NCI-H1436 treated with DMSO at 0.1 percent for 48 hours (cell line): Measurements from ENCODE around the gene FBXL13.
"Not testable (repeated sequence)": the region's sequence is repeated elsewhere in the genome, so short reads cannot be mapped to it uniquely, and the experiment has no call there.

Source experiments
- DNase-seq: peaks from one replicate; lab custom pipeline; 2025; lab: John Stamatoyannopoulos, UW

The FBXL13 gene

DNA sequence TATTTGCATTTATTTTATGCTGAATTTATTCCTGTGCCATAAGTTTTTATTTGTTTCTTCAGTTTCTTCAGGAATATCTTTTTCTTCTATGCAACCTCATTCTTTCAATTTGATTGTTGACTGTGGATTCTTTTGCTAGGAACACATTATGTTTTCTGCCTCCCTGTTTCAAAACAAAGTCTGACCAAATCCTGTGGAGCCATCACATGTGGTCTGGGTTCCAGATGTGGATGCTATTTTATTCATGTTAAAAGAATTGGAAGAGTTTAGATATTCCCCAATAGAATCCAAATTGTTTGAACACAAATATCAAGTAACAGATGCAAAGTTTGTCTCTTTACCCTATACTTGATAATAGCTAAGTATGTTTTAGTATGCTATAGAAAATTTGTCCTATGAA, 218.6 kb downstream of the FBXL13 start:
- DNase-seq, result no peak

DNA sequence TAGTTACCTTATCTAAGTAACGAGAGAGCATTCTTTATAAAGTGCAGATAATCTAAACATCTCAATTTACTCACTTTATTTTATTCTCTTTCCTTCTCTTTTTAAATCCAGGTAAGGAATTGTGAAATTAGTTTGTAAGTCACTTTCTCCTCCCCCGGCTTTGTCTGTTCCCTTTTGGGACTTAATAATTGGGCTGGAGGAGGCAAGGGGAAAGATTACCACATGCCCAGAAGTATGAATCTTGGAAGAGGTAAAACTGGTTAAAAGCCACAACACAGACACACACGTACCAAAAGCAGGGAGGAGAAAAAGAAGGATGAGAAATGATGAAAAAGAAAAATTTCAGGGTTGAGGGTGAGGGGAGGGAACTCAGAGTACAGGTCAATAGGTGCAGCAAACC, 225.1 kb downstream of the FBXL13 start:
- no peak for DNase-seq

GRCh38 chr7:102849079-102849478, 225.5 kb downstream of the FBXL13 start:
- no peak for DNase-seq

GRCh38 chr7:102845346-102845745, 229.2 kb downstream of the FBXL13 start:
- DNase-seq, result no peak

- DNase-seq, result no peak
These were observed 230.7 kb downstream of the FBXL13 start for GRCh38 chr7:102843850-102844249.

- DNase-seq, result no peak
These were observed 232.3 kb downstream of the FBXL13 start for GRCh38 chr7:102842284-102842683.

DNA sequence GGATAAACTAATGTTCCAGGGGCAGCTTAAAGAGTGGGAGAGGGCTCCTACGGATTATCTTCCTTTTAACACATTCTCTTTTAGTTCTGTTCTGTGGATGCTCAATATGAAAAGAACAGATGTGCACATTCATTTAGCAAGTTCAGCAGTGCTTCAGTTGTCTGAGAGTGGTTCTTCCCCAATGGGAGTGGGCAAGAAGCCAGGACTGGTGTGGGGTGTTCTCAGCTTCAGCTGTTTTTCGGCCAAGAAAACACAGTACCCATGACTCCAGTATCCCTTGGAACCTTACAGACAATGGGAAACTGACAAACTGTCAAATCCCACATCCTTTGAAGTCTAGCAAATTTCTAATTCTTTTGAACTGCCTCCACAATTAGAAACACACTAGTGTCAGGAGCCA, 233.3 kb downstream of the FBXL13 start:
- no peak for DNase-seq

GRCh38 chr7:102840404-102840803, 234.2 kb downstream of the FBXL13 start:
- no peak for DNase-seq

DNA sequence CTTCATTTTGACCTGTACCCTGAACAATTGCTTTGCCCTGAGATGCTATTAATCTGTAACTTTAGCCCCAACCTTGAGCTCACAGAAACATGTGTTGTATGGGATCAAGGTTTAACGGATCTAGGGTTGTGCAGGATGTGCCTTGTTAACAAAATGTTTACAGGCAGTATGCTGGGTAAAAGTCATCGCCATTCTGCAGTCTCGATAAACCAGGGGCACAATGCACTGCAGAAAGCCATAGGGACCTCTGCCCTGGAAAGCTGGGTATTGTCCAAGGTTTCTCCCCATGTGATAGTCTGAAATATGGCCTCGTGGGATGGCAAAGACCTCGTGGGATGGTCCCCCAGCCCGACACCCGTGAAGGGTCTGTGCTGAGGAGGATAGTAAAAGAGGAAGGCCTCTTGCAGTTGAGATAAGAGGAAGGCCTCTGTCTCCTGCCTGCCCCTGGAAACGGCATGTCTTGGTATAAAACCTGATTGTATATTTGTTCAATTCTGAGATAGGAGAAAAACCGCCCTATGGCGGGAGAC, 236.0 kb downstream of the FBXL13 start:
- DNase-seq, result not testable (repeated sequence)

DNA sequence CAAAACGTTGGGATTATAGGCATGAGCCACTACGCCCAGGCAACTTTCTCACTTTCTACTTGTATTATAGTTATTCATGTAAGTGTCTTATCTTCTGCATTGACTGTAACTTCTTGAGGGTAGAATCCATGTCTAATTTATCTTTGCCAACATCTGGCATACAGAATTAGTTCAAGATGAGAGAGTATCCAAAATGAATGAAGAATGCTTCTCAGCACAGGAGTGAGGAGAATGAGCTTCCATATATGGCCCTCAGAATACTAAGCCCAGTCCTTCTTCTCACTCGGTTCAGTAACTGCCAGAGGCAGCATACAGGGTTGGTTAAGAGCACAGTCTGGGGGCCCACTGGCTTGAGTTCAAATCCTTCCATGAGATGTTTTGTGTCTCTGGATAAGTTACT, 236.8 kb downstream of the FBXL13 start:
- DNase-seq, result no peak

DNA sequence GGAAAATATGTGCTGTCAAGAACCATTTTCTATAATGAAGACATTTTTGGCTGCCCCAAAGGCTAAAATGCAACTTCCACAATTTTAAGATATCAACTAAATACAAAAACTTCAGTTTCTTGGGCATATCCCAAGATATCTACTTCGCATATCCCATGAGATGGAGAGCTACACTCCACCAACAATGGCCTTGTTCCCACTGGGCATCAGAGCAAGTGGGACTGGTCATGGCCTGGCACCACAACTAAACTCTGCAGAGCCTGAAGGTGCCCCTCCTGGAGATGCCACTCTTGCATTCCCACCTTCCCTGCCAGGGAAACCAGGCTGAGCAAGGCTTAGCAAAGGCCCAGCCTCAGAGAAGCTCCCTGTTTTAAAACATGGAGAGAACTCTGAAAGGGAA, 237.6 kb downstream of the FBXL13 start:
- DNase-seq, result no peak

DNA sequence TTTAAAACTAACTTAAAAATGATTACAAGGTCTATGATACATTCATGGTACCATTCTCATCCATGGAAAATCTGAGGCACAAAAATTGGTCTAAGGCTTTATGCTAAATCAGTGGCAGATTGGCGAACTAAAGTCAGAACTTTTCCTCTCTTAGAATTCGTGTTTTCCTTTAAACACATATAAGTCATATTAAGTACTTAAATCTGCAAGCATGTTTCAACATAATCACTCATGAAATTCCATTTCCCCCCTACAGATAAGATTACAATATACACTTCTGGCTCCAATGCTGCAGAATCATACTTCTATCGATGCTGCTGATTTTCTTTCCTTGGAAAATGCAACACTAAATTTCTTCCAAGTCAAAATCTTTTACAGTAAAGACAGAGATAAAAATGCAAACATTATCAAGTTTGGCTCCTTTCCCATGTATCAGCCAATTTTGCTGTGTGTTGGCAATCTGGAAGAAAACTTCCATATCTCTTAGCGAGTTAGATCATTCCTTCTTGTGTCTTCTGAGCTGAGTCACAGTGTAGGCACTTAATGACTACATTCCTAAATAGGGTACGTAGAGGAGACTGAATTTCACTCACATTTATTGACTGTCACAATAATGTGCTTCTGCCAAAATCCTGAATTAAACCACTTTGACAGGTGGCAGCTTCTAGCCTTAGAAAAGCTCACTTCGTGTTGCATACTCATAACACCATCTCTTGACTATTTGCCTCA, 238.2 kb downstream of the FBXL13 start:
- no peak for DNase-seq

DNA sequence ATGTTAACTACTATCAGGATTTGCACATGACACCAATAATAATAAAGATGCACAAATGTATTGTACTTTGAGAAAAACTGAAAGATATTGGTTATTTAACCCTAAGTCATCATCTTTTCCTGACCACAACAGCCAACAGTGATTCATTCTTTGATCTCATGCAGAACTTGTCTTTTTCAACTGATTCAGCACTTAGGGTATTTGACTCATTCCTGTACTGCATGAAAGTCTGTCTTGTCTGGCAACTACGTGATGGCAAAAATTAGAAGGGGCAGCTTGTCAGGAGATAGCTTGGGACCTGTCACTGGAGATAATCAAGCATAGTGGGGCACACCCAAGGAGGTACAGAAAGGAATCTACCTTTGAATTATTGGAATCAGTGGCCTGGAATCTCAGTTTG, 239.6 kb downstream of the FBXL13 start:
- DNase-seq, result no peak

- DNase-seq, result no peak
These were observed 240.1 kb downstream of the FBXL13 start for GRCh38 chr7:102834466-102834865.

DNA sequence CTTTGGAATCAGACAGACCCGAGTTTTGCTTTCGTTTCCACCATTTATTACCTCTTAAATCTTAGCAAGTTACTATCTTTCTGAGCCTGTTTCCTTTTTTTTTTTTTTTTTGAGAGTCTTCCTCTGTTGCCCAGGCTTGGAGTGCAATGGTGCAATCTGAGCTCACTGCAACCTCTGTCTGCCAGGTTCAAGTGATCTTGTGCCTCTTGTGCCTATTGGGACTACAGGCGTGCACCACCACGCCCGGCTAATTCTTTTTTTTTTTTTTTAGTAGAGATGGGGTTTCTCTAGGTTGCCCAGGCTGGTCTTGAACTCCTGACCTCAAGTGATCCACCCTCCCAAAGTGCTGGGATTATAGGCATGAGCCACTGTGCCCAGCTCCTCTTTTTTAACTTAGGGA, 241.3 kb downstream of the FBXL13 start:
- DNase-seq, result no peak

- DNase-seq, result no peak
These were observed 241.9 kb downstream of the FBXL13 start for GRCh38 chr7:102832674-102833073.

- DNase-seq, result no peak
These were observed 244.4 kb downstream of the FBXL13 start for GRCh38 chr7:102830197-102830596.

DNA sequence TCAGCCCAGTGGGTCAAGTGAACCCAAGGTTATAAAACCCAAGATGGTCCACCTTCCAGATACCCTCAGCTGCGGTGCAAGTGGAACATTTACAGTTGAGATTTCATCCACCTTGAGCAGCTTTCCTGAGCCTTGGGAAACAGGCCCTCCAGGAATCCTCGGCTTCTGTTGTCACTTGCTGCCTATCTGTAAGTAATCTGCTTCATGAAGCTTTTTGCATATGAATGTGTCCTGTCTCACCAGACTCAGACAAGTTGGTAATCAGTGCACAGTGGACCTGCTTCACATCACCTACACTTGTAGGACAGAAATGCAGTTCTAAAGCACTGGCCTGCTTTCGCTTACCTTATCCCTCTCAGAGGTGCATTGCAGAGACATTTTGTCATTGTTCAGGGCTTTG, 245.5 kb downstream of the FBXL13 start:
- DNase-seq, result no peak

DNA sequence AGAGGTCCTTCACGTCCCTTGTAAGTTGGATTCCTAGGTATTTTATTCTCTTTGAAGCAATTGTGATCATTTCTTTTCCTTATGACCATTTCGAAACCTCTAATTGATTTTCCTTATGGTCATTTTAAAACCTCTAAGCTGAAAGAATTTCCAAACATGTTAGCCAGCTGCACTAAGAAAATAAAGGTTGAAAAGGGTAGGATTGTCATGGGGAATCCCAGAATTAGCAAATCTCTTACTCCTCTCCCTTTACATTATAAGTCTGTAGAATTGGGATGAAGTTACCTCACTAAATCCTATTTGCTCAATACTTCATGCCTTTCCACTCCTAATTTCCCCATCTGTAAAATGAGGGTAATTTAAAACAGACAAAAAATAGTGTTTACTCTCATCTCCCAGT, 246.3 kb downstream of the FBXL13 start:
- no peak for DNase-seq

- DNase-seq, result no peak
These were observed 251.0 kb downstream of the FBXL13 start for GRCh38 chr7:102823390-102824119.

GRCh38 chr7:102821994-102822747, 252.4 kb downstream of the FBXL13 start:
- DNase-seq, result no peak

DNA sequence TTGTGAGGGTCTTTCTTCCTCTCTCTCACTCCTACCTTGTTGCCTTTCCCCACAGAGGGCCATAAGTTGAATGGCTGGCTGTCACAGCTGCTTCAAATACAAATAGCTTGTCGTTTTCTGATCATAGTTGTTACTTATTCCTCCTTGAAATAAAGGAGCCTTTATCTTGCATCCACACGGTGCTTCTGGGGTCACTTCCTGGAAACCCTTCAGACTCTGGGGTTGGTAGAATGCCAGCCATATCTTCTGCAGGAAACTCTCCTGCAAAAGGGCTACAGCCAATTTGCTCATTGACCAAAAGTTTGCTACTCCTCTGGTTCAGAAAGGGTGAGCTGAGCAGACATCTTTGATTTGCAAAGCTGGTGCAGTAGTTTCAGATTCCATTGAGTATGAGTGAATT, 255.4 kb downstream of the FBXL13 start:
- no peak for DNase-seq
